Pancreas (tissue), 10 donors: ENCODE measurements around the gene SND1. TPM values are rescaled to one million over a fixed set of nuclear protein-coding genes. Genes with fewer than 3 reads are reported as not detected.

Experiments used
- ATAC-seq, 4 donors: fragments of 200-7000 bp; cut with Tn5 transposase; one replicate each; pipeline versions ENCODE4 v1.8.0 to v1.9.1; 2020; ENCODE audit warnings: mild to moderate bottlenecking in 4 of 4, moderate library complexity in 4 of 4
- DNase-seq, 6 donors: peaks; one replicate each; pipeline ENCODE4 v3.0.0-alpha.2; 2020
- FAIRE-seq: peaks from 2 replicates; lab custom pipeline; 2012; peaks lifted over from hg19 to GRCh38; lab: Jason Lieb, UNC
- H3K27ac ChIP-seq, 4 donors: fragments of 200-600 bp; sonication (generic); 1 replicate in 3 of 4; 2 replicates in 1 of 4; pipeline versions ENCODE4 v1.5.0 to v1.8.0; 2020
- H3K27me3 ChIP-seq, 4 donors: fragments of 200-600 bp; one replicate each; pipeline ENCODE4 v1.8.0; 2021
- H3K36me3 ChIP-seq, 3 donors: fragments of 200-600 bp; sonication (generic) in 1 of 3; one replicate each; pipeline versions ENCODE4 v1.5.0 to v1.8.0; 2020 to 2021
- H3K4me1 ChIP-seq, 3 donors: fragments of 200-600 bp; one replicate each; pipeline ENCODE4 v1.8.0; 2021
- H3K4me3 ChIP-seq, 4 donors: fragments of 200-600 bp; sonication (generic) in 2 of 4; one replicate each; pipeline versions ENCODE4 v1.5.0 to v1.8.0; 2020 to 2021
- H3K9me3 ChIP-seq, 4 donors: fragments of 200-600 bp; one replicate each; pipeline ENCODE4 v1.8.0; 2021
- WGBS, 2 donors: extraction: QIAGEN DNeasy Blood & Tissue Kit; methylation state at CpG; one replicate each; pipeline ENCODE4 v1.1.7; 2013; 5-methylcytosine and 5-hydroxymethylcytosine counted together
- intact Hi-C, 3 donors: fragments of 100-400 bp; cut with DNase I; formaldehyde crosslinking; loops; one replicate each; pipeline versions ENCODE4 v1.11.1 to v1.14.2; 2022
- polyA plus RNA-seq, 2 donors: library from polyadenylated mRNA; stranded (reverse); fragments of 200-250 nt; gene quantifications; one replicate each; pipeline ENCODE4 v1.2.3, GENCODE V29; 2013
- total RNA-seq, 6 donors: library from RNA; stranded (reverse); fragmentation: NEBNext Ultra II Directional in 4 of 6; extraction: Animal tissue kit (Norgen Biotek cat#: 25700) in 4 of 6; gene quantifications; one replicate each; pipeline versions ENCODE4 v1.2.1 to v1.2.4, GENCODE V29; 2021 to 2023
- TF ChIP-seq, protein P1 (sequence below), 4 donors: fragments of 200-600 bp; sonication (generic) in 3 of 4; IDR thresholded peaks; one replicate each; pipeline versions ENCODE4 v1.5.0 to v1.8.0; 2021; ENCODE audit warnings: antibody characterized with exemption in 4 of 4
- donor health status: healthy with polysubstance abuse.
- donor health status: DM: no; HTN: no; CAD: no; lungs with moderate emphysema.
- donor health status: DM: no; HTN: no; CAD: no.
- donor health status: control.
- donor health status: control.
- donor health status: Bipolar disorder and iron deficiency.
- donor health status: DM: yes; HTN: yes; CAD: no.
- donor health status: DM: no; HTN: no; CAD: no.
- donor health status: DM: no; HTN: no; CAD: no.
- donor health status: DM: yes; HTN: yes; CAD: no.

The SND1 gene
- total and polyA plus RNA-seq, 8 donors: 84.1 to 308 (median 225) TPM

DNA sequence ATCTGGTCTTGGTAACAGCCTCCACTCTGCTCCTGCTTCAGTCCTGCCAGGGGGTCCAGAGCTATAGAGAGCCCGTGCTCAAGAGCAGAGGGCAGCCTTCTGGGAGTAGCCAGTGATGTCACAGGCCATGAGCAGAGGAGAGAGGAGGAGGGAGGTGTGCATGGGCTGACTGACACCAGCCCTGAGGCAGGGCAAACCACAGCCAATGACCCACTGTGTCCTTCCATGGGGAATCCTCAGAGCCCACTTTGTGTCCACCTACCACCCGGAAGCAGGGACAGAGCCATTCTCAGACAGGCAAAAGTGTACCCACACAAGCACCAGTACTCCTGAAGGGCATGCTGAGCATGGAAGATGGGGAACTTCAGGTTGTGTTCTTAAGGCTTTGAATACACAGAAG is 34.0 kb upstream of the SND1 start, which contains the start of gene PAX4:
TSS of gene PAX4 (minus strand) at position 101 of the 400 bp plus-strand sequence. CDS start 2,214 bp downstream, outside the sequence.
- peaks cover 0 to 8% (median 0%) of the 10 kb centered on the region in 4 donors for H3K27me3 ChIP-seq
- FAIRE-seq: no peak
- TF ChIP-seq, protein P1, sequence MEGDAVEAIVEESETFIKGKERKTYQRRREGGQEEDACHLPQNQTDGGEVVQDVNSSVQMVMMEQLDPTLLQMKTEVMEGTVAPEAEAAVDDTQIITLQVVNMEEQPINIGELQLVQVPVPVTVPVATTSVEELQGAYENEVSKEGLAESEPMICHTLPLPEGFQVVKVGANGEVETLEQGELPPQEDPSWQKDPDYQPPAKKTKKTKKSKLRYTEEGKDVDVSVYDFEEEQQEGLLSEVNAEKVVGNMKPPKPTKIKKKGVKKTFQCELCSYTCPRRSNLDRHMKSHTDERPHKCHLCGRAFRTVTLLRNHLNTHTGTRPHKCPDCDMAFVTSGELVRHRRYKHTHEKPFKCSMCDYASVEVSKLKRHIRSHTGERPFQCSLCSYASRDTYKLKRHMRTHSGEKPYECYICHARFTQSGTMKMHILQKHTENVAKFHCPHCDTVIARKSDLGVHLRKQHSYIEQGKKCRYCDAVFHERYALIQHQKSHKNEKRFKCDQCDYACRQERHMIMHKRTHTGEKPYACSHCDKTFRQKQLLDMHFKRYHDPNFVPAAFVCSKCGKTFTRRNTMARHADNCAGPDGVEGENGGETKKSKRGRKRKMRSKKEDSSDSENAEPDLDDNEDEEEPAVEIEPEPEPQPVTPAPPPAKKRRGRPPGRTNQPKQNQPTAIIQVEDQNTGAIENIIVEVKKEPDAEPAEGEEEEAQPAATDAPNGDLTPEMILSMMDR (IDR thresholded peaks at IDR 0.05): no peak
- no peak for ATAC-seq
- DNase-seq: no peak
- H3K4me1 ChIP-seq: no peaks in the 10 kb centered on the region
- H3K27ac ChIP-seq: no peak within 1 kb of the TSS
- no peaks in the 10 kb centered on the region for H3K9me3 ChIP-seq
- 35 to 40% methylated on average over 2 of the region's 2 CpGs for WGBS, 2 donors
- no peak within 1 kb of the TSS for H3K4me3 ChIP-seq
- no peaks in the 10 kb centered on the region for H3K36me3 ChIP-seq
- intact Hi-C loops: no loop called here

DNA sequence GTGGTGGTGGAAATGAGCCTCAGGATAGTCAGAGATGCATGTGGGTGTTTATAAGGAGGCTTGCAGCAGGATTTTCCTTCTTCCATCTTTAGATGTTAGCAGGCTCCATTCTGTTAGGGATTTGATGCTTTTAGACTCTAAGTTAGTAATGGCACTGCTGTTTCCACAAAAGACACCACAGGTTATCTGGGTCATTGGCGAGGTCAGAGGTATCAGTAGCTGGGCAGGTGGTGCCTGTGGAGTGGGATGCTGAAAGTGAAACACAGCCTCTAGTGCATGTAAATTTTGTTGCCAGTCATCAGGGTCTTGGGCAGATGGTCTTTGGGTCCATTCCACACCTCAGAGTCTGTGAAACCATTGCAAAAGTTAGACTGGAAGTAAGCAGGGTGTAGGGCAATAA is 33.2 kb upstream of the SND1 start:
- Histone ChIP-seq H3K36me3 (no peaks in the 10 kb centered on the region), H3K27me3 (peaks cover 0 to 8% (median 0%) of the 10 kb centered on the region in 4 donors), H3K4me1 (no peaks in the 10 kb centered on the region), H3K27ac (no peak overlapping the region), H3K9me3 (no peaks in the 10 kb centered on the region), H3K4me3 (no peak overlapping the region)
- FAIRE-seq (no peak), ATAC-seq (no peak), DNase-seq (no peak)
- WGBS, 2 donors: 48 to 55% methylated on average over 1 of the region's 1 CpG
- TF ChIP-seq, protein P1 (IDR thresholded peaks at IDR 0.05): no peak
- intact Hi-C loops: no loop called here

DNA sequence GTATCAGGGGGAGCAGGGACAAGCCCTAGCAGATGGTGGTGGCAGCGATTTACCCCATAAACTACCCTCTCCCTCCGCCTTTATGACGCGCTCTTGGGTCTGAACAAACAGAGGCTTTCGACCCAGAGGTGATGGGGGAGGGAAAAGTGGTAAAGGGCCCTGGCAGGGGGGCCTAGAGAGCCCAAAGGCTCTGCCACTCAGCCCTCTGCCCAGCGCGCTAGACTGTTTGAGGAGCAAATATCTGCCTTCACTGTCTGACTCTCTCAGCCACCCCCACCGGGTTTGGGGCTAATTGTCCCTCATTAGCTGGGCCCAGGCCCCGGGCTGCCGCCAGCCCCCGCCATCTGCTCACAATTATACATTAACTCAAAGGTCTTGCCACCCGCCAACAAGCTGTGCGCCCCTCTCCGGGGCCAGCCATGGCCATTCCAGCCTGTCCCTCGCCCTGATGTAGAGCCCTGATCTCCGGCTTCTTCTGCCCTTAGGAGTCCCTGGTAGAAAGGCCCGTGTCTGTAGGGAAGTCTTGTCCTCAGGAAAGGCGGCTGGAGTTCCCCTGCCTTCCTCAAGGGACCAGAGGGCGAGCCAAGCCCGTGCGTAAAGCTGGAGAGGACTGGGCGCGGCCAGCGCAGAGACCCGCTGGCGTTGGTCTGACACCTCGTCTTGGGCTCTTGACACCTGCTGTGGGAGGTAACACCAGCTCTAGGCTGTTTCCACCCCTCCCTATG is 32.2 kb upstream of the SND1 start:
- H3K4me3 ChIP-seq: no peak overlapping the region
- DNase-seq (no peak), FAIRE-seq (no peak), ATAC-seq (peak in 3 of 4 donors; percentile 34 to 76 (median 55))
- H3K27ac ChIP-seq: no peak overlapping the region
- no peaks in the 10 kb centered on the region for H3K9me3 ChIP-seq
- WGBS, 2 donors: 2 to 4% methylated on average over 27 of the region's 27 CpGs
- intact Hi-C loops: no loop called here
- TF ChIP-seq, protein P1 (IDR thresholded peaks at IDR 0.05): no peak
- no peaks in the 10 kb centered on the region for H3K4me1 ChIP-seq
- peaks cover 0 to 8% (median 0%) of the 10 kb centered on the region in 4 donors for H3K27me3 ChIP-seq
- H3K36me3 ChIP-seq: no peaks in the 10 kb centered on the region

DNA sequence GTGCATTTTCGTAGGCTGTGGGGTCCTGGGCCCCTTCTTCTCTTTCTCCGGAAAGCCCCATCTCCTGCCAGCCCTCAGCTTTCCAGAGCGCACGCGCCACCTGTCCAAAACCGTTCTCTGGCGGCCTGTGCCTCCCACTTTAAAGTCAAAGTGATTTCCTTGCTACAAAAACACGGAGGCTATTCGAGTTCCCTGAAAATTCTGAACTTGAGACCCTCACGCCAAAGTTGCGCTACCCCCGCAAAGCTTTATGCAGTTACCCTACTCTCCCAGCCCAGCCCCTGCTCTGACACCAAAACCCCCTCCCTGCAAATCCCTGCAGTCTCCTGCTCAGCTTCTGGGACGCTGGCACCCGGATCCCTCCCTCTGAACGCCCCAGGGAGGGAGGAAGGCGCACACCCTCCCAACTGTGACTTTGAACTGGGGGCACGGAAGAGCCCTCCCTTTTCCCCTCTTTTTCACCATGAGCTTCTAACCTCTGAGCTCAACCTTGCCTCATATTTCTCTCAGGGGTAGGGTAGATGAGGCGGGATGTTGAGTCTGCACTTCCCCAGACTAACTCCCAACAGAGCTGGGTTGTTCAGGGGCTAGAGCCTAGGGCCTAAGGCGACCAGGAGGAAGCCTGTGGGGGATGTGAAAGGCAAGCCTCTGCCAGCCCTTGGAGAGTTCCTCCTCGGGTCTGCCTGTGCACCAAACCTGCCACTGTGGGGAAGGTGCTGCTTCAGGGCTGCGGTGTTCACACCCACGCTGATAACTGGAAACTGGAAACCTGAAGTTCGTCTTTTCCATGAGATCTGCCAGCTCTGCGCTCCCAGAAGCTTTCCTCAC is 31.4 kb upstream of the SND1 start:
- no peak for FAIRE-seq
- no peaks in the 10 kb centered on the region for H3K9me3 ChIP-seq
- ATAC-seq: peak in 2 of 4 donors; percentile 17 to 58
- H3K36me3 ChIP-seq: no peaks in the 10 kb centered on the region
- DNase-seq: no peak
- H3K27me3 ChIP-seq: peaks cover 0 to 8% (median 0%) of the 10 kb centered on the region in 4 donors
- WGBS, 2 donors: 5% methylated on average over 24 of the region's 24 CpGs
- H3K4me1 ChIP-seq: no peaks in the 10 kb centered on the region
- H3K27ac ChIP-seq: no peak overlapping the region
- H3K4me3 ChIP-seq: no peak overlapping the region
- intact Hi-C loops: no loop called here
- TF ChIP-seq, protein P1 (IDR thresholded peaks at IDR 0.05): no peak
